GM21360 (cell line): ENCODE data around the gene CAMK2D.

Source experiments
- ATAC-seq: cut with Tn5 transposase; IDR thresholded peaks from one replicate; pipeline ENCODE4 v1.9.1; 2021; ENCODE audit warnings: mild to moderate bottlenecking, moderate library complexity; ENCODE audit not compliant: unreplicated experiment

CAMK2D gene

DNA sequence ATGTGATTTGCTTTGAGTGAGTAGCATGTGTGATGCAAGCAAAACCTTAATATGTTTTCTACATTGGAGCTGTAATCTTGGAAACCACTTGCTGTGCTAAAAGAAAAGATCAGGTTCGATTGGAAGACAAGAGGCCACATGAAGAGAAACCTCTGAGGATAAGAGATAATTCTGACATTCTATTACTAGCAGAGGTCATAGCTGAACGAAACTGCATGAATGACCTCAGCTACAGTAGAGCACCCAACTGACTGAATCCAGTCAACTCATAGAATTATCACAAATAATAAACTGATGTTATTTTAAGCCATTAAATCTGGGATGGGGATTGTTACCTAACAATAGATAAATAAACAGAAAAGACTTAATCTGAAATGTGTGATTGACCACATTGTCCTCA, 147.1 kb downstream of the CAMK2D start:
- ATAC-seq, result no peak

- no peak for ATAC-seq
Observed at GRCh38 chr4:113613503-113613902, 148.0 kb downstream of the CAMK2D start.

GRCh38 chr4:113610537-113610936, 151.0 kb downstream of the CAMK2D start:
- ATAC-seq, result no peak

- ATAC-seq, result peak; percentile 57
Observed at GRCh38 chr4:113607998-113608397, 153.5 kb downstream of the CAMK2D start.

GRCh38 chr4:113607147-113607720, 154.3 kb downstream of the CAMK2D start:
- peak; percentile 56 for ATAC-seq

GRCh38 chr4:113604955-113605354, 156.6 kb downstream of the CAMK2D start:
- ATAC-seq, result no peak

GRCh38 chr4:113603911-113604310, 157.6 kb downstream of the CAMK2D start:
- ATAC-seq, result no peak

DNA sequence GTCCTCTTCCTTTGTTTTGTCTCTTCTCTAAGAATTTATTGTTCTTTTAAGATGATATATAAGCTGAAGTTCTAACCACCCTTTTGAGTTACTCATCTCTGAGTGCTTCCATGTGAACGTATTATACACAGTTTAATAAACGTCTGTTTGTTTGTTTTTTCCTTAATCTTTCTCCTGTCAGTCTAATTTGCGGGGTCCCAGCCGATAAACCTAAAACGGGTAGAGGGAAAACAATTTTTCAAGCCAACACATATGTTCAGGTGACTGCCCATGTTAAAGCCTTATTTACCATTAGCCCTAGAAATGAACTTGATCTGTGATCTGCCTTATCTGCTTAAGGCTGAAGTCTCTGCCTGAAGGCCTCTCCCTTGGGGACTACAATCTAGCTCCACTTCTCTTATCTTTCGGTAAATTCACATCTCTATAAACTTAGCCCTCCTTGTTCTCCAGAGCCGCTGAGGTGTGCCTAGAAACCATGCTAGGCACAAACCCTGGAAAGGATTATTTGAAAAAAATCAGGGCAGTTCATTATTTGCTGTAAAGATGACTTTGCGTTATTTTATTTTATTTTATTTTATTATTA, 158.8 kb downstream of the CAMK2D start:
- ATAC-seq, result no peak

GRCh38 chr4:113601636-113602035, 159.9 kb downstream of the CAMK2D start:
- no peak for ATAC-seq

DNA sequence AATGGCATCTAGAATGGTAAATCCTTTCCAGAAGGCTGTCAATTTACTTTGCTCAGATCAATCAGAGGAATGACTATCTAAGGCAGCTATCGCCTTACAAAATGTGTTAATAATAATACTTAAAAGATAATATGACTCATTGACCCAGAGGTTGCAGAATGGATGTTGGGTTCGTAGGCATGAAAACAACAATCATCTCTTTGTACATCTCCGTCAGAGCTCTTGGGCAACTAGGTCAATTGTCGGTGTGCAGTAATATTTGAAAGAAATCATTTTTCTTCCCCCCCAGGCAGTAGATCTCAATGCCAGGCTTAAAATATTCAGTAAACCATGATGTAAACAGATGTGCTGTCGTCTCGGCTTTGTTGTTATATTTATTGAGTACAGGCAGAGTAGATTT, 165.1 kb downstream of the CAMK2D start:
- no peak for ATAC-seq

DNA sequence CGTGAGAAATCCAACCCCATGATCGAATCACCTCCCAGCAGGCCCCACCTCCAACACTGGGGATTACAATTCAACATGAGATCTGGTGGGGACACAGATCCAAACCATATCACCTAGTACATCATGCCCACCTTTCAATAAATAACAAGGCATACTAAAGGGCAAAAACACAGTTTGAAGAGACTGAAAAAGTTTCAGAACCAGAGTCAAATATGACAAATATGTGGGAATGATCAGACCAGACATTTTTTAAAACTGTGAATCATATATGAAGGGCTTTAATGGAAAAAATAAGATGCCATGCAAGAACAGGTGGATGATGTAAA, 167.3 kb downstream of the CAMK2D start:
- ATAC-seq, result no peak

- peak; percentile 72 for ATAC-seq
Observed at GRCh38 chr4:113593400-113594230, 167.9 kb downstream of the CAMK2D start.

- no peak for ATAC-seq
Observed at GRCh38 chr4:113591982-113592381, 169.6 kb downstream of the CAMK2D start.

DNA sequence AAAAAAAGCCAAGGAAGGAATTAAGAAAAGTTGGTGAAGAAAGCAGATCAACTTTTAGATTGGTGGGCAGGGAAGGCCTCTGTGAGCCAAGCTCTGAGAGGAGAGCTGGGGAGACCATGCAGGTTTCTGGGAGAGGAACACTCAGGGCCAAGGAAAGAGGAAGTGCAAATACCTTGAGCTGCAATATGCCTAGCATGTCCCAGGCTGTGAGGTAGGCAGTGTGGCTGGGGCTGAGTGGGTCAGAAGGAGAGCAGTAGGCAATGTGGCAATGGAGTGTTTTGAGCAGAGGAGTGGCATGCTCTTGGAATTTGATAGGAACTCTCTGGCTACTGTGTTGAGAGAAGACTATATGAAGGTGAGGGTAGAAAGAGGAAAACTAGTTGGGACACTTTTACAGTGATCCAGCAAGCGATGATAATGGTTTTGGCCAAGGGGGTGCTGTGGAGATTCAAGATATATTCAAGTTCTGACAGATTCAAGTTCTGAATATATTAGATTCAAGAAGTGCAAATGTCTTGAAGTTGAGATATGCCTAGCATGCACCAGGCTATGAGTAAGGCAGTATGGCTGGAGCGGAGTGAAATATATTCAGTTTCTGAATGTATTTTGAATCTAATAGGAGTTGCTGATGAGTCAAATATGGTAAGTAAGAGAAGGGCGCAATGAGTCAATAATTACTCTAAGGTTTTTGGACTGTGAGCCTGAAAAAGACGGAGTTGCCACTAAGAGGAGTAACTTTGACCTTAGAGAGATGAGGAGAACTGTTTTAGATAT, 172.5 kb downstream of the CAMK2D start:
- ATAC-seq, result peak; percentile 45

DNA sequence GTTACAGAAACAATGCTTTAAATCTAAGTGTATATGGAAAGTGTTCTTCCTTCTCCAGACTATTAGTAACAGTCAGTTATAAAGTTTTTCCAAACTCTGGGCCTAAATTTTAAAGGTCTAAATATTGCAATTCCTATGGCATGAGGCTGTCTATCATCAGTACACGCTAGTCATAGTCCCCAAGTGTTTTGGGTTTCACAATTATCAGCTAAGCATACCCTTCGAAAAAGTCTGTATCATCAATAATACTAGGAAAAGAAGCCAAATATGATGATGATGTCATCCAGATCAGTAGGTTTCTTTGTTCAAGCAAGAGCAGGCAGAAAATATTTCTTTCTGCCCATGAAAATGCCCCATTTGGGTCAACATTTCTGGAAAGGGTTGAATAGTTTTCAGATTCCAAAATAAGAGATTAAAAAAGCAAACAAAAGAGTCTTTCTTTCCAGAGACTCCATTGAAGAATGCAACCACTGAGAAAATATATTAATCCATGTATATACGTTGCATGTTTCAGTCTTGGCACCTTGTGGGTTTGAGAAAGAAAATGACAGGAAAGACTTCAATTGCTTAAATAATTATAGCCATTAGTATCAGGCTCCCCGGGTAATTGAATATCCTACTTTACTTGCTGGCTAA, 173.8 kb downstream of the CAMK2D start:
- ATAC-seq, result no peak

DNA sequence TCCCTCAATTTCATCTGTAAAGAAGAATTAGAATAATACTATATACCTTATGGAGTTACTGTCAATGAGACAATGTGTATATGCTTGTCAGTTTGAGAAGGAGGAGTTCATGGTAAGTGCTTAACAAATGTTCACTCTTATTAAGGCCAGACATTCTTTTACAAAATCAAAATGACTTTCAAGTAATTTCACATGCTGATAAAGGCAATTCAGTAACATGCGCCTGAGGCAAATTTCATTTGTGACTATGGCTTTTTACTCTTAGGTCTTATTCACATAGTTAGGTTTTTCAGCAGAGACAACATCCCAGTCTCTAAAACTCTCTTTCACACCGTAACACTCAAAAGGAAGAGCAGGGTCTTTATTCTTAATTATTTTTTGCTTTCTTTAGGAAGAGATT, 174.4 kb downstream of the CAMK2D start:
- ATAC-seq, result no peak

- no peak for ATAC-seq
Observed at GRCh38 chr4:113586072-113586471, 175.5 kb downstream of the CAMK2D start.

- ATAC-seq, result no peak
Observed at GRCh38 chr4:113584407-113585150, 177.0 kb downstream of the CAMK2D start.

- ATAC-seq, result no peak
Observed at GRCh38 chr4:113582737-113583136, 178.8 kb downstream of the CAMK2D start.

- ATAC-seq, result no peak
Observed at GRCh38 chr4:113579360-113579759, 182.2 kb downstream of the CAMK2D start.
